BLaER1 treated with 17β-estradiol and CSF1 and Interleukin-3, amounts not matched to agents 10 nM and 100 nM (cell line): Measurements from ENCODE around the gene NOP9.

Experiments
- H3K27ac ChIP-seq, 11 experiments: shearing (Covaris generic); formaldehyde crosslinking; 2 replicates each; pipeline ENCODE4 v1.8.1; 2022
- H3K27me3 ChIP-seq, 11 experiments: shearing (Covaris generic); formaldehyde crosslinking; 2 replicates each; pipeline ENCODE4 v1.8.1; 2022
- H3K36me3 ChIP-seq, 11 experiments: shearing (Covaris generic); formaldehyde crosslinking; 2 replicates each; pipeline ENCODE4 v1.8.1; 2022
- H3K4me1 ChIP-seq, 10 experiments: shearing (Covaris generic); formaldehyde crosslinking; 2 replicates each; pipeline ENCODE4 v1.8.1; 2022
- H3K4me2 ChIP-seq, 11 experiments: shearing (Covaris generic); formaldehyde crosslinking; 2 replicates each; pipeline ENCODE4 v1.8.1; 2022
- H3K4me3 ChIP-seq, 10 experiments: shearing (Covaris generic); formaldehyde crosslinking; 2 replicates each; pipeline ENCODE4 v1.8.1; 2022
- H3K9ac ChIP-seq, 11 experiments: shearing (Covaris generic); formaldehyde crosslinking; 2 replicates each; pipeline ENCODE4 v1.8.1; 2022
- H3K9me3 ChIP-seq, 11 experiments: shearing (Covaris generic); formaldehyde crosslinking; replicated peaks in 1 of 11; 2 replicates each; pipeline ENCODE4 v1.8.1; 2022
- H4K20me1 ChIP-seq, 11 experiments: shearing (Covaris generic); formaldehyde crosslinking; 2 replicates each; pipeline ENCODE4 v1.8.1; 2022
- Cebpa-rat ChIP-seq, 11 experiments: shearing (Covaris generic); IDR thresholded peaks; 2 replicates each; pipeline ENCODE4 v1.8.1; 2022

The NOP9 gene

GRCh38 chr14:24299255-24300191 is at the start of gene NOP9, which contains the start of gene DHRS1:
NOP9 (plus strand) TSS chr14:24299850; CDS start chr14:24299955, 105 bp downstream.
DHRS1 (minus strand) TSS chr14:24299780; CDS start chr14:24299106, 674 bp downstream.
- Histone ChIP-seq H3K36me3 (peaks cover 42 to 56% (median 49%) of the 10 kb centered on the region in 11 experiments), H3K27ac (peak within 1 kb of the TSS; percentile 60 to 87 (median 78))

DNA sequence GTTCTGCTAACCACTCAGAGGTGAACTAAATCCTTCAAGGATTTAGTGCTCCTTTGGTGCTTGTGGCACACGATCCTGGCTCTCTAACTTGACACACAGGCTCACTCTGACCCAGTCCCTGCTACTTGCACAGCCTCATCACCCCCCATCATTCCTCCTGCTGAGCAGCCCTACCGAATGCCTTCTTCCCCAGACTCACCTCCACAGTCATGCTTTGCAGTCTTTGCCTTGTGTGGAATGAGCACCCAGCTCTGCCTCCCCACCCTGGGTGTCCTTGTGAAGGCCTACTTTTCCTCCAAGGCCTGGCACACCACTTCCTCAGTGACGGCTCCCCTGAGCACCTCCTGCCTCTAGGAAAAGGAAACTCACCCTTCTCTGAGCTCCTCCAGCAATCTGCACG is 49.3 kb upstream of the NOP9 start:
- H3K36me3 ChIP-seq: peaks cover 0 to 44% (median 26%) of the 10 kb centered on the region in 11 experiments; a peak in 13 of 22 replicates

More at GRCh38 chr14:24299255-24300191, at the start of gene NOP9, which contains the start of gene DHRS1:
- no peak for TF ChIP-seq Cebpa-rat (IDR thresholded peaks at IDR 0.05)
- H4K20me1 ChIP-seq: peaks cover 0 to 43% (median 5%) of the 10 kb centered on the region in 11 experiments; a peak in 8 of 22 replicates
- no peaks in the 10 kb centered on the region for H3K9me3 ChIP-seq
- H3K9ac ChIP-seq: peak within 1 kb of the TSS; percentile 75 to 93 (median 85)
- no peaks in the 10 kb centered on the region for H3K27me3 ChIP-seq
- peak within 1 kb of the TSS; percentile 81 to 100 (median 98) for H3K4me2 ChIP-seq
- peak within 1 kb of the TSS; percentile 64 to 95 (median 88) for H3K4me3 ChIP-seq
- peaks cover 53 to 65% (median 55%) of the 10 kb centered on the region in 10 experiments for H3K4me1 ChIP-seq

DNA sequence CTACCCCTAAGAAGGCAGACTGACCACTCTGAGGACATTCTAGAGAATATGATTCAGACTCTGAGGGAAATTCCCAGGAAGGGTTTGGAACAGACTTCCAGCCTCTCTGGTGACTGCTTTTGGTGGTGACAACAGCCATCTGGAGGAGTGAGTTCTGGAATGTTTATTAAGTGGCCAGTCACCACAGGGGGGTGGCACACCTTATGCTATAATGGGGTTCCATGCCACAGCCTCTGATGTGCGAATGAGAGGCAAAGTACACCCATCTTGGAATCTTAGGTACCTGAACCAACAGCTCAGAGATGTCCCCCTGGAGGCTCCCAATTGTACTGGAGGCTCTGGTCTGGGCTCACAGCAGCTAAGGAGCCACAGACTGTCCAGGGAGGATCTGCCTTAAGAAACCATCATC is 47.8 kb upstream of the NOP9 start:
- Histone ChIP-seq H3K27me3 (no peaks in the 10 kb centered on the region), H3K36me3 (peaks cover 0 to 60% (median 28%) of the 10 kb centered on the region in 11 experiments; a peak in 13 of 22 replicates), H3K4me2 (no peak overlapping the region; a peak in 1 of 22 replicates), H4K20me1 (no peaks in the 10 kb centered on the region), H3K9me3 (no peaks in the 10 kb centered on the region), H3K4me1 (peaks cover 9 to 28% (median 18%) of the 10 kb centered on the region in 10 experiments), H3K27ac (no peak overlapping the region), H3K9ac (no peak overlapping the region), H3K4me3 (no peak overlapping the region)
- TF ChIP-seq Cebpa-rat (IDR thresholded peaks at IDR 0.05): no peak

More for the DNA sequence above, 49.3 kb upstream of the NOP9 start:
- H3K4me3 ChIP-seq: no peak overlapping the region
- peak overlapping the region; percentile 11 to 62 (median 46); a peak in 20 of 22 replicates for H3K4me2 ChIP-seq
- no peaks in the 10 kb centered on the region for H4K20me1 ChIP-seq
- H3K4me1 ChIP-seq: peaks cover 9 to 35% (median 25%) of the 10 kb centered on the region in 10 experiments
- peak overlapping the region in 3 of 11 experiments; percentile 4 to 5 (median 5); a peak in 2 of 22 replicates for H3K9ac ChIP-seq
- no peak for TF ChIP-seq Cebpa-rat (IDR thresholded peaks at IDR 0.05)
- no peaks in the 10 kb centered on the region for H3K27me3 ChIP-seq
- no peaks in the 10 kb centered on the region for H3K9me3 ChIP-seq
- peak overlapping the region in 3 of 11 experiments; percentile 4 to 25 (median 9); a peak in 2 of 22 replicates for H3K27ac ChIP-seq

GRCh38 chr14:24252289-24253124 is 47.1 kb upstream of the NOP9 start:
- Histone ChIP-seq H3K36me3 (peaks cover 0 to 61% (median 28%) of the 10 kb centered on the region in 11 experiments; a peak in 13 of 22 replicates), H4K20me1 (no peaks in the 10 kb centered on the region), H3K27ac (no peak overlapping the region), H3K27me3 (no peaks in the 10 kb centered on the region), H3K4me2 (no peak overlapping the region; a peak in 1 of 22 replicates), H3K9me3 (no peaks in the 10 kb centered on the region), H3K4me1 (peaks cover 9 to 22% (median 13%) of the 10 kb centered on the region in 10 experiments), H3K9ac (no peak overlapping the region), H3K4me3 (no peak overlapping the region)
- TF ChIP-seq Cebpa-rat (IDR thresholded peaks at IDR 0.05): no peak

DNA sequence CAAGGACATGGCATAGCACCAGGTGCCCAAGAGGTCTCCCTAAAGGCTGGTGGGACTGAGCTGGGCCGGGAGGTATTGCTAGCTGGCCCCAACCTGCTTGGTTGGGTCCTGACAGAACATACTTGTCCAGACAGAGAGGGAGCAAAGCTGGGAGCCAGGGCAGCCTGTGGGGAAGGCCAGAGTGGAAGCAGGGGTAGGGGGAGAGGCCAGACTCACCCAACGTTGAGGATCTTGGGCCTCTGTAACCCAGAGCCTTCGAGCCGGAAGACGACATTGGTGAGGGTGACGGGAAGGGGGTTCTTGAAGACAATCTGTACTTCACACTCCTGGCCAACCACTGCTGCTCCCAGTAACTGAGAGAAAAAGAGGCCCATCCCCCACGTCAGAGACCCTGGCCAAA is 45.7 kb upstream of the NOP9 start:
- H3K9ac ChIP-seq: no peak overlapping the region
- H3K9me3 ChIP-seq: no peaks in the 10 kb centered on the region
- H3K27me3 ChIP-seq: no peaks in the 10 kb centered on the region
- no peak overlapping the region for H3K4me3 ChIP-seq
- H3K4me1 ChIP-seq: peaks cover 9 to 22% (median 13%) of the 10 kb centered on the region in 10 experiments
- H3K27ac ChIP-seq: no peak overlapping the region
- H3K4me2 ChIP-seq: no peak overlapping the region
- H3K36me3 ChIP-seq: peaks cover 0 to 58% (median 28%) of the 10 kb centered on the region in 11 experiments; a peak in 13 of 22 replicates
- TF ChIP-seq Cebpa-rat (IDR thresholded peaks at IDR 0.05): no peak
- H4K20me1 ChIP-seq: no peaks in the 10 kb centered on the region

GRCh38 chr14:24254630-24255392 is 44.8 kb upstream of the NOP9 start:
- no peak for TF ChIP-seq Cebpa-rat (IDR thresholded peaks at IDR 0.05)
- Histone ChIP-seq H3K27me3 (no peaks in the 10 kb centered on the region), H3K36me3 (peaks cover 0 to 62% (median 28%) of the 10 kb centered on the region in 11 experiments; a peak in 13 of 22 replicates), H3K9ac (no peak overlapping the region), H3K4me3 (no peak overlapping the region), H3K27ac (no peak overlapping the region), H4K20me1 (no peaks in the 10 kb centered on the region), H3K9me3 (no peaks in the 10 kb centered on the region), H3K4me1 (peaks cover 9 to 22% (median 13%) of the 10 kb centered on the region in 10 experiments), H3K4me2 (no peak overlapping the region)

DNA sequence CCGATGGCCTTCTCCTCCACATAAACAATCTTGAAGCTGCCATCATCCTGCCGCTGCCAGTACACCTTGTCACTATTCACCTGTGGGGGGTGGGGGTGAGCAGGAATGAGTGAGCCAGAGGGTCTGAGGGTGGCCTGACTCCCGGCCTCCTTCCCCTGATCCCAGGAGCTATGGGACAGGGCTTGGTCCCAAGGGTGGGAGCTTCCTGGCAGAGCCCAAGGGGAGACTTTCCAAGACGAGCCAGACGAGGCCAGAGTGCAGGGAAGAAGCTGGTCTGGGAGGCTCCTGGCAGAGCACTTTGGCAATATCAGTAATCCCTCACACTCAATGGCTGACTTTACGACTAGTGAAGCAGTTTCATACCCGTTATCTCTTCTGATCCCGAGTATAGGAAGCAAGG is 44.2 kb upstream of the NOP9 start:
- Histone ChIP-seq H3K27me3 (no peaks in the 10 kb centered on the region), H3K4me3 (no peak overlapping the region), H3K36me3 (peaks cover 0 to 67% (median 28%) of the 10 kb centered on the region in 11 experiments; a peak in 13 of 22 replicates), H3K27ac (no peak overlapping the region), H3K4me1 (peaks cover 4 to 17% (median 9%) of the 10 kb centered on the region in 10 experiments), H3K9me3 (no peaks in the 10 kb centered on the region), H4K20me1 (no peaks in the 10 kb centered on the region), H3K9ac (no peak overlapping the region), H3K4me2 (no peak overlapping the region)
- TF ChIP-seq Cebpa-rat (IDR thresholded peaks at IDR 0.05): no peak
